Hepatocyte (in vitro differentiated cells): ENCODE results near the gene STAU1. TPM values are rescaled to one million over a fixed set of nuclear protein-coding genes. Genes with fewer than 3 reads are reported as not detected.

ENCODE experiments used
- DNase-seq: peaks from one replicate; pipeline ENCODE4 v3.0.0-alpha.2; 2016; ENCODE audit warnings: low spot score
- H2AFZ ChIP-seq: fragments of 200-600 bp; sonication (generic); 2 replicates; pipeline ENCODE4 v1.6.0; 2016; ENCODE audit warnings: antibody characterized with exemption, mild to moderate bottlenecking
- H3K27ac ChIP-seq: fragments of 200-600 bp; sonication (generic); 2 replicates; pipeline ENCODE4 v1.5.1; 2016; ENCODE audit warnings: mild to moderate bottlenecking
- H3K27me3 ChIP-seq: fragments of 200-600 bp; sonication (generic); 2 replicates; pipeline ENCODE4 v1.6.1; 2016
- H3K36me3 ChIP-seq: fragments of 200-600 bp; sonication (generic); replicated peaks from 2 replicates; pipeline ENCODE4 v1.5.1; 2016; ENCODE audit warnings: low read depth; ENCODE audit not compliant: insufficient read depth
- H3K4me1 ChIP-seq: fragments of 200-600 bp; sonication (generic); 2 replicates; pipeline ENCODE4 v1.5.1; 2016; ENCODE audit warnings: mild to moderate bottlenecking, moderate library complexity; ENCODE audit not compliant: insufficient read depth
- H3K4me2 ChIP-seq: fragments of 200-600 bp; sonication (generic); 2 replicates; pipeline ENCODE4 v1.6.0; 2016
- H3K4me3 ChIP-seq: fragments of 200-600 bp; sonication (generic); 2 replicates; pipeline ENCODE4 v1.5.1; 2016; ENCODE audit warnings: mild to moderate bottlenecking
- H3K79me2 ChIP-seq: fragments of 200-600 bp; sonication (generic); 2 replicates; pipeline ENCODE4 v1.6.0; 2017; ENCODE audit warnings: mild to moderate bottlenecking
- H3K9me2 ChIP-seq: fragments of 200-600 bp; sonication (generic); replicated peaks from 2 replicates; pipeline ENCODE4 v1.6.0; 2017; ENCODE audit warnings: mild to moderate bottlenecking; ENCODE audit not compliant: insufficient read depth
- H3K9me3 ChIP-seq: fragments of 200-600 bp; sonication (generic); 2 replicates; pipeline ENCODE4 v1.5.1; 2016; ENCODE audit warnings: low read depth, mild to moderate bottlenecking
- H4K20me1 ChIP-seq: fragments of 200-600 bp; sonication (generic); 2 replicates; pipeline ENCODE4 v1.6.0; 2016; ENCODE audit warnings: mild to moderate bottlenecking; ENCODE audit not compliant: insufficient read depth, poor library complexity, severe bottlenecking
- EZH2 ChIP-seq: fragments of 200-600 bp; sonication (generic); IDR thresholded peaks from 2 replicates; pipeline ENCODE4 v1.6.1; 2016; ENCODE audit warnings: antibody characterized with exemption, mild to moderate bottlenecking, borderline replicate concordance
- EZH2phosphoT487 ChIP-seq: fragments of 200-600 bp; sonication (generic); IDR thresholded peaks from one replicate; pipeline ENCODE4 v1.6.1; 2018; ENCODE audit warnings: antibody characterized with exemption, mild to moderate bottlenecking, low read depth, moderate library complexity; ENCODE audit not compliant: unreplicated experiment, severe bottlenecking
- WGBS: methylation state at CpG from one replicate; pipeline ENCODE4 v1.1.6; 2016; ENCODE audit warnings: low lambda C conversion rate; ENCODE audit errors: missing lambda C conversion rate; 5-methylcytosine and 5-hydroxymethylcytosine counted together
- polyA plus RNA-seq: library from polyadenylated mRNA; unstranded; fragments of >200 nt; fragmentation: Nextera tagmentation; extraction: Ambion mirVana; gene quantifications from 2 replicates; pipeline ENCODE4 v1.2.1, GENCODE V29; 2016
- total RNA-seq: library from RNA; depleted of rRNA; stranded (reverse); fragments of >200 nt; gene quantifications from 2 replicates; pipeline ENCODE4 v1.2.3, GENCODE V29; 2014
- TF ChIP-seq, protein P1 (sequence below): fragments of 200-600 bp; sonication (generic); IDR thresholded peaks from 2 replicates; pipeline ENCODE4 v1.5.1; 2016; ENCODE audit warnings: antibody characterized with exemption, mild to moderate bottlenecking; ENCODE audit not compliant: poor library complexity

The STAU1 gene
- total and polyA plus RNA-seq, 2 experiments from 2014 or later = 72.9 to 84.5 TPM

DNA sequence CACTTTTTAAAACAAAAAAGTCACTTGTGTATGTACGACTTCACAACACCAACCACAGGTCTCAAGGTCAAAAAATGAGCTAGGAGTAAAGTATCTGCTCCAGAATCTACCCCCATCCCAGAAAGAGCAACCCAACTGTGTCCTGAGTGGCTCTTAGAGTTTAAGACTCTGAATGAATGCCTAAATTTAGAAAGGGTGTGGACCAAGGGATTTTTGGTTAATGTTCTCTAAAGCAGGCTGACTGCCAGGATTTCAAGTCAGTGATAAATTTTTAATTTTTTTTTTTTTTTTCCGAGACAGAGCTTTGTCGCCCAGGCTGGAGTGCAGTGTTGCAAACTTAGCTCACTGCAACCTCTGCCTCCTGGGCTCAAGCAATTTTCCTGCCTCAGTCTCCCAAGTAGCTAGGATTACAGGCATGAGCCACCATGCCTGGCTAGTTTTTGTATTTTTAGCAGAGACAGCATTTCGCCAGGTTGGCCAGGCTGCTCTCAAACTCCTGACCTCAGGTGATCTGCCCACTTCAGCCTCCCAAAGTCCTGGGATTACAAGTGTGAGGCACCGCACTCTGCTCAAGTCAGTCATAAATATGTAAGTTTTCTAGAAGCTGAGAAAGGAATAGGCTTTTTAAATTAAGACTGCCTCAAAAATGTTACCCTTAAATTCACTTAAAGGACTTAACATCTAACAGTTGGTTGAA, 20.2 kb downstream of the STAU1 start:
- 90% methylated on average over 5 of the region's 5 CpGs for WGBS
- no peak overlapping the region for H3K27ac ChIP-seq
- no peak overlapping the region for H3K4me3 ChIP-seq
- H2AFZ ChIP-seq = no peak overlapping the region
- H3K36me3 ChIP-seq = no peaks in the 10 kb centered on the region
- TF ChIP-seq EZH2phosphoT487 = no peak
- TF ChIP-seq, protein P1, sequence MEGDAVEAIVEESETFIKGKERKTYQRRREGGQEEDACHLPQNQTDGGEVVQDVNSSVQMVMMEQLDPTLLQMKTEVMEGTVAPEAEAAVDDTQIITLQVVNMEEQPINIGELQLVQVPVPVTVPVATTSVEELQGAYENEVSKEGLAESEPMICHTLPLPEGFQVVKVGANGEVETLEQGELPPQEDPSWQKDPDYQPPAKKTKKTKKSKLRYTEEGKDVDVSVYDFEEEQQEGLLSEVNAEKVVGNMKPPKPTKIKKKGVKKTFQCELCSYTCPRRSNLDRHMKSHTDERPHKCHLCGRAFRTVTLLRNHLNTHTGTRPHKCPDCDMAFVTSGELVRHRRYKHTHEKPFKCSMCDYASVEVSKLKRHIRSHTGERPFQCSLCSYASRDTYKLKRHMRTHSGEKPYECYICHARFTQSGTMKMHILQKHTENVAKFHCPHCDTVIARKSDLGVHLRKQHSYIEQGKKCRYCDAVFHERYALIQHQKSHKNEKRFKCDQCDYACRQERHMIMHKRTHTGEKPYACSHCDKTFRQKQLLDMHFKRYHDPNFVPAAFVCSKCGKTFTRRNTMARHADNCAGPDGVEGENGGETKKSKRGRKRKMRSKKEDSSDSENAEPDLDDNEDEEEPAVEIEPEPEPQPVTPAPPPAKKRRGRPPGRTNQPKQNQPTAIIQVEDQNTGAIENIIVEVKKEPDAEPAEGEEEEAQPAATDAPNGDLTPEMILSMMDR = no peak
- TF ChIP-seq EZH2 = no peak
- no peaks in the 10 kb centered on the region for H3K9me3 ChIP-seq
- peaks cover 8% of the 10 kb centered on the region for H3K4me1 ChIP-seq
- H3K4me2 ChIP-seq = no peak overlapping the region
- H3K9me2 ChIP-seq = no peaks in the 10 kb centered on the region
- peaks cover 70% of the 10 kb centered on the region for H4K20me1 ChIP-seq
- DNase-seq = no peak
- H3K79me2 ChIP-seq = peaks cover 100% of the 10 kb centered on the region
- no peaks in the 10 kb centered on the region for H3K27me3 ChIP-seq

DNA sequence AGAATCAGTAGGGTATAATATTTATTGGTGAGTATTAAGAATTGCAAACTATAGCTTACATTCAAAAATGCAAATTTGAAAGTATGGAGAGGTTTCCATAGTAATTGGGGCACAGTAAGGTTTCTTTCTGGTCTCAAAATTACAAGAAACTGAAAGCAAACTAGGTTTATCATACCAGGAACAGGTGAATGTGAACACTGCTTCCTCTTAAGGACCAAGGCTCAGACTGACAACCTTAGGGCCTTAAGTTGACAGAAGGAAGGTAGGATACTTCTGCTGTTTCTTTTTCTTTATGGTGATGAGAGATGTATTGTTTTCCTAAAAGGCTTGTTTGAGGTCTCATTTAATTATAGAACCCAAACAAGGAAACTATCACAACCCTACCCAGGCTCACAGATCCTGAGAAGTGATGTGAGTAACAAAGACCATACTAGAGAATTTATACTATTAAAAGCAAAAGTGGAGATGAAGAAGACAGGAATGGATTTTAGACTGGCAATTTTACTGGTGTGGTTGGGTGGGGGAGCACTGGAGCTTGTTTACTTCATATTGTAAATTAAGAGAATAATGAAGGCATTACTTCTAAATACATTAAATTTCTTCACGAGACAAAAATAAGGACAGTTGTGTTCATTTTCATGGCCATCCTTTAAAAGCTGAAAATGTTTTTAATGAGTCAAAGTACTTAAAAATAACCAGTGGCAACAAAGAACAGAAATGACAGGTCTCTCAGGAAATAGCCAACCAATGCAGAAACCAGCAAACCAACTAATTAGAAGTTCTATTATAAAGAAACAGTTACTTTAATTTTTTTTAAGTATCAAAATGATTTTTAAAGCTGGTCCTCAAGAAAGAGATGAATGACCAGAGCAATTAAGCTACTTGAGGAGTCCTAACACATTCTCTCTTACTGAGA, 21.3 kb downstream of the STAU1 start:
- Histone ChIP-seq H3K9me2 (no peaks in the 10 kb centered on the region), H3K4me1 (peaks cover 13% of the 10 kb centered on the region), H4K20me1 (peaks cover 66% of the 10 kb centered on the region), H3K9me3 (no peaks in the 10 kb centered on the region), H3K4me2 (no peak overlapping the region), H3K79me2 (peaks cover 98% of the 10 kb centered on the region), H3K36me3 (no peaks in the 10 kb centered on the region), H3K27me3 (no peaks in the 10 kb centered on the region), H2AFZ (no peak overlapping the region), H3K4me3 (no peak overlapping the region), H3K27ac (no peak overlapping the region)
- DNase-seq = no peak
- WGBS = 89% methylated on average over 1 of the region's 1 CpG
- TF ChIP-seq, protein P1 = no peak
- TF ChIP-seq EZH2 (no peak), EZH2phosphoT487 (no peak)

DNA sequence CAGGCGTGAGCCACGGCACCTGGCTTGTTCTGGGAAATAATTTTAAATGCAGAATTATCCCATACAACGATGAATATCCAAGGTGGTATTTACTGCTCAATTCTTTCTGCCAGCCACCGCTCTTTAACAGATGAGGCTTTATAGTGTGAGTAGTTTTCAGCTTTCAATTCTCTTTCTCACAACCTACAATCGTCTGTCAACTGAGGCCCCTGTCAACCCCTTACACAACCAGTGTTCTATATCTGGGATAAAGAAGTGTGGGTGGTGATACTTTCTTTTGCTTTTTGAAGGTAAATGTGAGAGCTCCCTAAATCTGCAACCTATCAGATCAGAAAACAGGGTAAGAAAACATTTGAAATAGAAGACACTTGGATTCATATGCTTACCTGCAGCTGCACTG, 22.5 kb downstream of the STAU1 start:
- Histone ChIP-seq H3K9me3 (no peaks in the 10 kb centered on the region), H3K27me3 (no peaks in the 10 kb centered on the region), H3K27ac (no peak overlapping the region), H3K9me2 (no peaks in the 10 kb centered on the region), H3K36me3 (no peaks in the 10 kb centered on the region), H3K4me3 (no peak overlapping the region), H3K79me2 (peaks cover 94% of the 10 kb centered on the region), H2AFZ (no peak overlapping the region), H3K4me1 (peaks cover 23% of the 10 kb centered on the region), H4K20me1 (peaks cover 71% of the 10 kb centered on the region), H3K4me2 (no peak overlapping the region)
- no peak for DNase-seq
- no peak for TF ChIP-seq EZH2
- TF ChIP-seq, protein P1 = no peak
- TF ChIP-seq EZH2phosphoT487 = no peak
- WGBS = 98% methylated on average over 5 of the region's 5 CpGs
